DMS79 (cell line): ENCODE measurements around the gene LMBR1.
A peak's percentile ranks its signal among the peaks of the same experiment; 100 is the strongest.
"Not testable (repeated sequence)": the region's sequence is repeated elsewhere in the genome, so short reads cannot be mapped to it uniquely, and the experiment has no call there.

Source experiments
- DNase-seq: peaks from one replicate; lab custom pipeline; 2025; lab: John Stamatoyannopoulos, UW

The LMBR1 gene

DNA sequence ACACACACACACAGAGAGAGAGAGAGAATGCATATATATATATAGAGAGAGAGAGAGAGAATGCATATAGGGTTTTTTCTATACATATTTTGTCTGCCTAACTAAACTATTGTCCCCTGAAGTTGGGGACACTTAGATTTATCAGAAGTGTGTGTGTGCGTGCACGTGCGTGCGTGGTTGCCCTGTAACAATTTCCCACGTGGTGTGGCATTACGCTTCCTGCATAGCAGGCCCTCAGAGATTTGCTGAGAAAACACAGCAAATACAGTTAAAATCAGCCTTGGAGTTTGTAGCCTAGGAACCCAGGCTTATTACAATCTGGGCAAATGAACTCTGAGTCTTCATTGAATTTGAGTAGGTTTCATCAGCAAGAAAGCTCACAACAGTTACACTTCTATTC, 237.7 kb downstream of the LMBR1 start:
- no peak for DNase-seq

- no peak for DNase-seq
These were observed 238.3 kb downstream of the LMBR1 start for GRCh38 chr7:156654511-156655234.

DNA sequence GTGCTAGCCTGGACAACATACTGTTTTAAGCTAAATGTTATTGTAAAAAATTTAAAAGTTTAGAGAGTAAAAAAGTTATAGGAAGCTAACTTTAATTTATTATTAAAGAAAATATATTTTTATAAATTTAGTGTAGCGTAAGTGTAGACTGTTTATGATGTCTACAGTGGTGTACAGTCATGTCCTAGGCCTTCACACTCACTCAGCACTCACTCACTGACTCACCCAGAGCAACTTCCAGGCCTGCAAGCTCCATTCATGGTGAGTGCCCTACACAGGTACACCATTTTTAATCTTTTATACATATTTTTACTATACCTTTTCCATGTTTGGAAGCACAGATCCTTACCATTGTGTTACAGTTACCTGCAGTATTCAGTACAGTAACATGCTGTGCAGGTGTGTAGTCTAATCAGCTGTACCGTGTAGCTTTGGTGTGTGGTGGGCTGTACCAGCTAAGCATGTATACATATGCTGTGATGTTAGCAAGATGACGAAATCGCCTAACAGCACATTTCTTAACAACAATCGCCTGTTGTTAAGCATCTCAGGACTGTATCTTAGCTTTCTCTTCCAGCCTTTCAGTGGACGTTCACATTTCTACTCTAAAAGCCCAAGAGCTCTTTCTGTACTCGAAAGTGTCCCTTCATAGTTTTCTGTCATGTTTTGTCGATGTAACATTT, 240.0 kb downstream of the LMBR1 start:
- no peak for DNase-seq

- no peak for DNase-seq
These were observed 241.5 kb downstream of the LMBR1 start for GRCh38 chr7:156651474-156651873.

DNA sequence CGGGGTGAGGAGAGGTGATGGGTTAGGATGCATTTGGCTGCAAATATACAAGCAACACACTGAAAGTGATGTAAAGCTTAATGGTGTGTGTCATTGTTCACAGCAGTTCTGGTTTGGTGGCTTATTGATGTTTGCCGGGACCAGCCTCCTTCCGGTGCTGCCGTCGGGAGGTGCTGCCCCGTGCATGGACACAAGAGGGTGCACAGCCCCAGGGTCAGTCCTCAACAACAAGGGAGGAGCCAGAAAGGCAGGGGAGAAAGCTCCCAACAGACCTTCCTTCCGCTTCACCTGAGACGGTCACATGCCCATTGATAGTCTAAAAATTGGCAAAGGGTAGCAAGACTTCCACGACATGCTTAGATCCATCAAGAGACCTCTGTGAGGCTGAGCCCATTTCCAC, 242.9 kb downstream of the LMBR1 start:
- DNase-seq: no peak

DNA sequence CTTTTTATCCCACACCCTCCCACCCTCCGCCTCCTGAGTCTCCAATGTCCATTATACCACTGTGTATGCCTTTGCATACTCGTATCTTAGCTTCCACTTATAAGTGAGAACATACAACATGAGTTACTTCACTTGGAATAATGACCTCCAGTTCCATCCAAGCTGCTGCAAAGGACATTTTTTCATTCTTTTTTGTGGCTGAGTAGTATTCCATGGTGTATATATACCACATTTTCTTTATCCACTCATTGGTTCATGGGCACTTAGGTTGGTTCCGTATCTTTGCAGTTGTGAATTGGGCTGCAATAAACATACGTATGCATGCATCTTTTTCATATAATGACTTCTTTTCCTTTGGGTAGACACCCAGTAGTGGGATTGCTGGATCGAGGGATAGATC, 245.7 kb downstream of the LMBR1 start:
- not testable (repeated sequence) for DNase-seq

GRCh38 chr7:156642306-156643045, 250.5 kb downstream of the LMBR1 start:
- DNase-seq: no peak

GRCh38 chr7:156640949-156641485, 252.0 kb downstream of the LMBR1 start:
- DNase-seq: peak; percentile 22

- DNase-seq: peak; percentile 69
These were observed 252.6 kb downstream of the LMBR1 start, which contains the start of gene RNF32 for GRCh38 chr7:156640257-156640948. Gene RNF32 (plus strand): TSS chr7:156640774. CDS start chr7:156643878, 3,104 bp downstream.

DNA sequence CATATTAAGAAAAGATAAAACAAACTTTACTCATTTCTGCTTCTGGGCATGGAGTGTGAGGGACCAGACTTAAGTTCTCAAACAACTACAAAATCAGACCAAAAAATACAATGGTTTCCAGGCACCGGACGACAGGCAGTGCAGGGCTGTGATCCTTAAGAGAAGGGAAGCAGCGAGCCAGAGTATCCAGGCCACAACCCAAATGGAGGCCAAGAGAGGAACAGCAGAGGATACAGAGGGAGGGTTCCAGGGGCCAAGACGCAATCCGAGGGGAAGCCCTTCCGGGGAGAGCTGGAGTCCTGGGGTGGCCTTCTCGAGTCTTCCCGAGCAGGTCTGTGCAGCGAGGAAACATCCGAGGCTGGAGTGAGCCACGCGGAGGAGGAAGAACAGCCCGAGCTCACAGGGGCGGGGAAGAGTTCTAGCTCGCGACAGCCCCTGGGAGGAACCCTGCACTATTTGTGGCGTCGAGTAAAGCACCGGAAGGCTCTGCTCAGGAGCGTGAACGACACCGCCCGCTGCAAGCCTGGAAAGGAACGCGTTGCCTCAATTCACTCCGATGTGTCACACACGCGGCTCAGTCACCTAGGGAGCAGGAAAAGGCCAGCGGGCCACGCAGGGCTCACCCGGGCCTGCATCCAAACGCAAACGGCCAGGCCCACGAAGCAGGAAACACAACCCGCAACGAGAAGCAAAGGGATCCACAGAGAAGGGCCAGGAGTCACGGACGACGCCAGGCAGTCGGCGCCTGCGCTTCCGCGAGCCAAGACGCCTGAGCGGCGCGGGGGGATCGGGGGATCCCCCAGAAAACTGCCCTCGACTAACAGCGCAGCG, 253.3 kb downstream of the LMBR1 start:
- no peak for DNase-seq

DNA sequence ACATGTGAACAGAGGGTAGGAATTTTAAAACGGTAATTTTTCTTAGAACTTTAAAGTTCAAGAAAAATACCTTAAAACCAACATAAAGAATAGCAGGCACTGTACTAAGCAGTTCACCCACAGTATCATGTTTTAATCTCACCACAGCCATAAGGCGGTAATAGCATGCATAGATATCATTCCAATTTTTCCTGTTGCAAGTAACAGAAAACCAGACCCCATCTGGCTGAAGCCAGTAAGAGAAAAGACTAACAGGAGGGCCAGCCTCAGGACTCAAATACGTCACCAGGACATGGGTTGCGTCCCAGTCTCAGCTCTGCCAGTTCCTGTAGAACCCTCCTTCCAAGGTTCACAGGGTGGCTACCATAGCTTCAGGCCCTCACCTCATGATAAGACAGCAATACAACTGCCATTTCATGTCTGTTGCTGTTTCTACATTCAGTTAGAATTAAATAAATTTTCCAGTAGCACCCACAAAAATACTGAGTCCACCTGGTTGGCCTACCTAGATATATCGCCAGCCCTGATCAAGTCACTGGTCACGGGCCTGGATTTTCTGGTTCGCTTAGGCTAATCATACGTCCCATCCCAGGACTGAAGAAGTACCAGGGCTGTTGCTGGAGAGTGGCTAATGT, 254.4 kb downstream of the LMBR1 start:
- no peak for DNase-seq

- not testable (repeated sequence) for DNase-seq
These were observed 255.9 kb downstream of the LMBR1 start for GRCh38 chr7:156637093-156637492.

DNA sequence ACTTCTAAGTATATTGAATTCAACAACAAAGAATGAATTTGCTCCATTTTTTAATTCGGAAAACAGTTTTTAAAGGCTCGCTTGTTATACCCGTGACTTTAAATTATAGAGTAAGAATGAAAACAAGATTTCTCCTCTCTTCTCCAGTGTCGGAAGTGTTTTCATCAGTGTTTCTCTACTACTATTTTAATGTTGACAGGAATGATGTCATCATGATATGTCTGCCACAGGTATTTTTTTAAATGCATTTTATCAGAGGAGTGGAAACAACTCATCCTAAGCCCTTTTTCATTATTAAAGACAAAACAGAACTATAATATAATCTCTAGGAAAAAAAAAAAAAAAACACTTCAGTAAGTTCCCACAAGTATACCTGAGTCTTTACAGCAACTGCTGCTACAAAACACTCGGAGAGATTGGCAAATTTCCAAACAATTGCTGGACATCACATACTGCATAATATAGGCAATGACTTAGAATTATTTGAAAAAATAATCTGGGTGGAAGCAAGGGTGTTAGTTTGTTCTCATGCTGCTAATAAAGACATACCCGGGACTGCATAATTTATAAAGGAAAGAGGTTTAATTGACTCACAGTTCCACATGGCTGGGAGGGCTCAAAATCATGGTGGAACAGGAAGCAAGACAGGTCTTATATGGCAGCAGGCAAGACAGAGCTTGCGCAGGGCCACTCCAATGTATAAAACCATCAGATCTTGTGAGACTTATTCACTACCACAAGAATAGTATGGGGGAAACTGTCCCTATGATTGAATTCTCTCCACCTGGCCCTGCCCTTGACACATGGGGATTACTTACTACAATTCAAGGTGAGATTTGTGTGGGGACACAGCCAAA, 257.2 kb downstream of the LMBR1 start:
- peak; percentile 37 for DNase-seq

- DNase-seq: no peak
These were observed 258.9 kb downstream of the LMBR1 start for GRCh38 chr7:156634117-156634516.

DNA sequence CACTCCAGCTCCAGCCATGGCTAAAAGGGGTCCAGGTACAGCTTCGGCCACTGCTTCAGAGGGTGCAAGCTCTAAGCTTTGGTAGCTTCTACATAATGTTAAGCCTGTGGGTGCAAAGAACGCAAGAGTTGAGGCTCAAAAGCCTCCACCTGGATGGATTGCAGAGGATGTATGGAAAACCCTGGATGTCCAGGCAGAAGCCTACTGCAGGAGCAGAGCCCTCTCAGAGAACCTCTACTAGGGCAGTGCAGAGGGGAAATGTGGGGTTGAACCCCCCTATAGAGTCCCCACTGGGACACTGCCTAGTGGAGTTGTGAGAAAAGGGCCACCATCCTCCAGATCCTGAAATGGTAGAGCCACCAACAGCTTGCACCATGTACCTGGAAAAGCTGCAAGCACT, 263.1 kb downstream of the LMBR1 start:
- no peak for DNase-seq

DNA sequence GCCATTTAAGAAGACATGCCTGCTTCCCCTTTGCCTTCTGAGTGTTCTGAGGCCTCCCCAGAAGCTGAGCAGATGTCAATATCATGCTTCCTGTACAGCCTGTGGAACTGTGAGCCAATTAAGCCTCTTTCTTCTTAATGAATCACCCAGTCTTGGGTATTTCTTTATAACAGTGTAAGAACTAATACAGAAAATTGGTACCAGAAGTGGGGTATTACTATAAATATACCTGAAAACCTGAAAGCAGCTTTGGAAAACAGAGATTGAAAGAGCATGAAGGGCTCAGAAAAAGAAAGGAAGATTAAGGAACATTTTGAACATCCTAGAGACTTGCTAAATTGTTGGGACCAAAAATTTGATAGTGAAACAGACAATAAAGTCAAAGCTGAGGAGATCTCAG, 264.4 kb downstream of the LMBR1 start:
- DNase-seq: no peak
